Measurements from ENCODE around the gene FOXJ3. TPM values are rescaled to one million over a fixed set of nuclear protein-coding genes. Genes with fewer than 3 reads are reported as not detected.
"Not testable (repeated sequence)": the region's sequence is repeated elsewhere in the genome, so short reads cannot be mapped to it uniquely, and the experiment has no call there.

FOXJ3 gene
- total RNA-seq, 1 donor from 2014 or later = 50.1 TPM

DNA sequence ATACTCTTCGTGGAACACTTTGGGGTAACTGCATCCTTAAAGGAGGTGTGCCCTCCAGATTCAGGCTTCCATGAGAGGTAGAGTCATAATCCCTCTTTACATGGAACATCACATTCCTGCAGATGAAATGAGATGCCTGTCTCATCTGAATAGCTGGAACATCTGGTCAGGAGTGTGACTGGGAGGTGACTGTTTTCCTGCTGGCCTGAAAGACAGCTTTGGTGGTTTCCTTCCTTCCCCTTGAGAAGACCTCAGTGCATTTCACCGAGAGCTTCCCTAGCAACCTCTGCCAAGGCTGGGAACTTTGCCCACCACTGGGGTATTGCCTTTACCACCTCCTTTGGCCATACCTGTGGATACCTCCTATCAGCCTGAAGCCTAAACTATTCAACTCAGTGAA is 123.8 kb downstream of the FOXJ3 start:
- Mint-ChIP-seq H3K36me3 (ENCODE audit: low read depth) (peaks cover 43% of the 10 kb centered on the region), H3K9me3 (peaks cover 35% of the 10 kb centered on the region), H3K4me3 (no peak overlapping the region), H3K27me3 (ENCODE audit: insufficient read depth) (no peaks in the 10 kb centered on the region), H3K27ac (no peak overlapping the region), H3K4me1 (ENCODE audit: low read depth) (peaks cover 12% of the 10 kb centered on the region)
- DNase-seq (ENCODE audit: low spot score) = no peak
- intact Hi-C loops (cut with micrococcal nuclease) = no loop called here

DNA sequence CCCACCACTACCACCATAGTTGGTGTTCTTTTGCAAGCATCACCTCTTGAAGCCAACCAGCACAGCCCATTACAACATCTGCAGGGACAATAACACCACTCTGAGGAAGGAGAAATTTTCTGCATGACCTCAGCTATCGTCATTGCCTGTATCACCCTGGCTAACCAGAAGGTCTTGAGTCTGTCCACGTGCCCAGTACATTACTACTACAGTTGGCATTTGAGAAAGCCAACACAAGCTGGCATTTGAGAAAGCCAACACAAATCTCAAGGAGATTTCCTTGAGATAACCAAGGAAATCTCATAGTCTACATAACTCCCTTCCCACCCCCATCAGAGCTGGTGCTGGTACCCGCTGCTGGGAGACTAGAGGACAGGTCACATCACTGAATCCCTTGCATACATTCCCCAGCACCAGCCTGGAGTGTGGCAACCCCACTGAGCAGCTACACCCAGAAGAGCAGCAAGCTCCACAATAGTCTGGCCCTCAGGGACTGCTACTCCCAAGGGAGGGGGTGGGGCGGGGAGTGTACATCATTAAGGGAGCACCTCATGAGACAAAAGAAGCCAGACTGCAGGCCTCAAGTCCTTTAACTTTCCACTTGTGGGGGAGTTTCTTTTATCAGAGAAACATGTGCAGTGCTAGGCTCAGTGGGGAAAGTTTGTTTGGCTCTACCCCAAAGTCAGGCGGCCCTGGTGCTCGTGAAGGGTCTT is 124.5 kb downstream of the FOXJ3 start:
- Mint-ChIP-seq H3K9me3 (peaks cover 34% of the 10 kb centered on the region), H3K36me3 (ENCODE audit: low read depth) (peaks cover 46% of the 10 kb centered on the region), H3K4me3 (no peak overlapping the region), H3K27me3 (ENCODE audit: insufficient read depth) (no peaks in the 10 kb centered on the region), H3K27ac (no peak overlapping the region), H3K4me1 (ENCODE audit: low read depth) (peaks cover 12% of the 10 kb centered on the region)
- DNase-seq (ENCODE audit: low spot score) = no peak
- intact Hi-C loops (cut with micrococcal nuclease) = no loop called here

DNA sequence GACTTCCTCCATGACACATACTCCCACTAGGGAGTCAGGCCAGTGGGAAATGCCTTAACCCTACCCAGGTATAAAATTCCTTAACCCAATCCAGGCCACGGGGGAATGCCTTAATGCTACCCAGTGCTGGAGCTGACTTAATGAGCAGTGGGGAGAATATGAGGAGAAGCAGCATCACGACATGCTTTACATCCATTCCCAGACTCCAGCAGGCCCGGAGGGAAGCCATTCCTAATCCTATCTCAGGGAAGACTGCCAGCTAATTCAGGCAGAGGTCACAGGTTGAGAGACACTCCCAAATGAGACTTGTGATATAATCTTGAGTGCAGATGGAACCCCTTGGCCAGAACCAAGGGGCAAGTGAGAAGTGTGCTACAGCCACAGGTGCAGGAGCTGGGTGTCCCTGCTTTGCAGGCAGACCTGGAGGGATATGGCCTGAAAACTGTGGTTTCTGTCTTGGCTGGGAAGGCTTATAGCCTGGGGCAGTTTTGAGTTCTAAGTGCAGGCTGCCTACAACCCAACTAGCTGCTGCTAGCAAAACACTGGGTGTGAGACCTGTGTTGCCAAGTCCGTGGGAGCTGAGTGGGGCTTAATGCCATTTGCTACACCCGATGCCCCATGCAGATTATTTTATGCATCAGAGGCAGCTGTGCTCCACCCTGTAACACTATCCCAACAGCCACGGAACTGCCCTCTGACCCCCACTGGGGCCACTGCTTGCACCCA is 125.3 kb downstream of the FOXJ3 start:
- no peak for DNase-seq (ENCODE audit: low spot score)
- H3K9me3 Mint-ChIP-seq = peaks cover 32% of the 10 kb centered on the region
- H3K4me3 Mint-ChIP-seq = no peak overlapping the region
- intact Hi-C loops (cut with micrococcal nuclease) = no loop called here
- H3K27me3 Mint-ChIP-seq (ENCODE audit: insufficient read depth) = no peaks in the 10 kb centered on the region
- H3K27ac Mint-ChIP-seq = no peak overlapping the region
- H3K36me3 Mint-ChIP-seq (ENCODE audit: low read depth) = peaks cover 49% of the 10 kb centered on the region
- H3K4me1 Mint-ChIP-seq (ENCODE audit: low read depth) = peaks cover 11% of the 10 kb centered on the region

DNA sequence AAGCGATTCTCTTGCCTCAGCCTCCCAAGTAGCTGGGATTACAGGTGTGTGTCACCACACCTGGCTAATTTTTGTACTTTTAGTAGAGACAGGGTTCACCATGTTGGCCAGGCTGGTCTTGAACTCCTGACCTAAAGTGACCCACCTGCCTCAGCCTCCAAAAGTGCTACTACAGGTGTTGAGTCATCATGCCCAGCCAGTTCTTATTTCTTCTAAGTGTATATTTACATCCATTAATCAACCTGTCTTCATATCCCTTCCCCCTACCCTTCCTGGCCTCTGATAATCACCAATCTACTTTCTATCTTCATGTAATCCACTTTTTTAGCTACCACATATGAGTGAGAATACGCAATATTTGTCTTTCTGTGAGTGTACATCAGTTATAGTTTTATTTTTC is 128.1 kb downstream of the FOXJ3 start:
- Mint-ChIP-seq H3K9me3 (peaks cover 27% of the 10 kb centered on the region), H3K36me3 (ENCODE audit: low read depth) (peaks cover 49% of the 10 kb centered on the region)
- H3K4me1 Mint-ChIP-seq (ENCODE audit: low read depth); DNase-seq (ENCODE audit: low spot score); H3K27ac Mint-ChIP-seq; intact Hi-C loops (cut with micrococcal nuclease); H3K4me3 Mint-ChIP-seq; H3K27me3 Mint-ChIP-seq (ENCODE audit: insufficient read depth): not testable (repeated sequence)

DNA sequence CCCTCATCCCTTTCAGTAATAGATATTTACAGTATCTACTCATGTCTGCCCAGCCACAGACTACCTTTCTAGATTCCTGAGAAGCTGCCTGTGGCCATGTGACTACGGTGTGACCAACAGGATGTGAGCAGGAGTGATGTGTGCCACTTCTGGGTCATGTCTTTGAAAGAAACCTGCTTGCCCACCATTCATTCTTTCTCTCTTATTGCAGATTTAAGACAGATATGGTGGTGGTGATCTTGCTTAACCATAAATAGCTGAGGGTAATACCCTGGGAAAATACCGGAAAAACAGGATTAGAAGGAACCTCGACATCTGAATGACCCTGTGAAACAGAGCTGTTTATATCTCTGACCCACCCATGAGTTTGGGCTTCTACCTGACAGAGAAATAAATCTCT is 128.9 kb downstream of the FOXJ3 start:
- Mint-ChIP-seq H3K27me3 (ENCODE audit: insufficient read depth) (no peaks in the 10 kb centered on the region), H3K36me3 (ENCODE audit: low read depth) (peaks cover 48% of the 10 kb centered on the region), H3K4me3 (no peak overlapping the region), H3K9me3 (peaks cover 29% of the 10 kb centered on the region), H3K4me1 (ENCODE audit: low read depth) (no peaks in the 10 kb centered on the region), H3K27ac (no peak overlapping the region)
- no peak for DNase-seq (ENCODE audit: low spot score)
- intact Hi-C loops (cut with micrococcal nuclease) = no loop called here

DNA sequence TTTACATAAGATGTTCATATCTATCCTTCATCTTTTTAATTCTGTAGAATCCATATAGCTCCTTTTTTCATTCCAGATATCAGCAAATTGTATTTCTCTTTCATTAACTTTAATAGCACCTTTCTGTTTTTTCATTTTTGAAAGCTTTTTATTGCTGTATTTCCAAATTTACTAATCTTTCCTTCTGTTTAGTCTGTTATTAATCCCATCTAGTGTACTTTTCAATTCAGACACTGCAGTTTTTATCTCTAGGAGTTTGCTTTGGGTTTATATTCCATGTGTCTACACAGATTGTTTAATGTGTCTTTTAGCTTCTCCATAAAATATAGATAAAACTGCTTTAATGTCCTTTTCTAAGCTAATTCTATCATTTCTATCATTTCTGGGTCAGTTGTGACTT is 133.0 kb downstream of the FOXJ3 start:
- intact Hi-C loops (cut with micrococcal nuclease) = no loop called here
- Mint-ChIP-seq H3K9me3 (peaks cover 22% of the 10 kb centered on the region), H3K36me3 (ENCODE audit: low read depth) (peaks cover 45% of the 10 kb centered on the region), H3K27me3 (ENCODE audit: insufficient read depth) (no peaks in the 10 kb centered on the region), H3K4me3 (no peak overlapping the region), H3K27ac (no peak overlapping the region), H3K4me1 (ENCODE audit: low read depth) (no peaks in the 10 kb centered on the region)
- DNase-seq (ENCODE audit: low spot score) = no peak

DNA sequence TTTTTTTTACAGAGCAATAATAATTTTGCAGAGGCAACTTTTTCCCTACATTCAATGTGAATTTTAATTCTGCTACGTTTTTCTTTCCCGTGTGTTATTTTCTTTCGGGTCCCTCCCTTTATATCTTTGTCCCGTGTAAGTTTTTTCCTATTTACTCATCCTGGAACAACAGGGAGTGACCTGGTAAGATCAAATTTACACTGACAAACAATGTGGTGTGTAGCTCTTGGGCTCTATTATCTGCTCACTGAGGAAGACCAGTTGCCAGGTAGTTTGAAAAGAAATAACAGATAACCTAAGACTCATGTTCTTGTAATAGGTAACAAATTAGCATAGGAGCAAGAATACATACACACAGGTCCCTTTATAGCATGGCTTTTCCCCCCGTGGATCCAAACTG is 136.8 kb downstream of the FOXJ3 start:
- Mint-ChIP-seq H3K9me3 (peaks cover 13% of the 10 kb centered on the region), H3K27me3 (ENCODE audit: insufficient read depth) (no peaks in the 10 kb centered on the region), H3K27ac (no peak overlapping the region), H3K36me3 (ENCODE audit: low read depth) (peaks cover 26% of the 10 kb centered on the region), H3K4me3 (no peak overlapping the region), H3K4me1 (ENCODE audit: low read depth) (no peaks in the 10 kb centered on the region)
- intact Hi-C loops (cut with micrococcal nuclease) = no loop called here
- no peak for DNase-seq (ENCODE audit: low spot score)

DNA sequence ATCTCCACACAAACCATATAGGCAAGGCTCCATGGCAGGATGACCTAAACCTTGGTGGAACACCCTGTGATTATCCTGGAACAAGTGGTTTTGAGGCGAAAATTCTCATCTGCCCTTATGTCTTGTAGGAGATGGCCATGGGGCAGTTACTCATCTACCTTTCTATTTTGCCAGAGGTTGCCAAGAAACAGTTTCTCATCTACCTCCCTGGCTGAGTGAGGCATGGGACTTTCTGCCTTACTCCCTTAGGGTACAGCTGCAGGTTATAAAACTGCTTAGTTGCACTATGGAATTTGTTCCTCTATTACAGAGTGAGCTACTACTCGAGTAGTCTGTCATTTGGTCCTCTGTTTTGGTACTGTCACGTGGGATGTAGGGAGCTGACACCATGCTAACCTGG is 139.2 kb downstream of the FOXJ3 start:
- intact Hi-C loops (cut with micrococcal nuclease) = no loop called here
- Mint-ChIP-seq H3K9me3 (no peaks in the 10 kb centered on the region), H3K27ac (no peak overlapping the region), H3K27me3 (ENCODE audit: insufficient read depth) (no peaks in the 10 kb centered on the region), H3K36me3 (ENCODE audit: low read depth) (peaks cover 18% of the 10 kb centered on the region), H3K4me1 (ENCODE audit: low read depth) (no peaks in the 10 kb centered on the region), H3K4me3 (no peak overlapping the region)
- no peak for DNase-seq (ENCODE audit: low spot score)

DNA sequence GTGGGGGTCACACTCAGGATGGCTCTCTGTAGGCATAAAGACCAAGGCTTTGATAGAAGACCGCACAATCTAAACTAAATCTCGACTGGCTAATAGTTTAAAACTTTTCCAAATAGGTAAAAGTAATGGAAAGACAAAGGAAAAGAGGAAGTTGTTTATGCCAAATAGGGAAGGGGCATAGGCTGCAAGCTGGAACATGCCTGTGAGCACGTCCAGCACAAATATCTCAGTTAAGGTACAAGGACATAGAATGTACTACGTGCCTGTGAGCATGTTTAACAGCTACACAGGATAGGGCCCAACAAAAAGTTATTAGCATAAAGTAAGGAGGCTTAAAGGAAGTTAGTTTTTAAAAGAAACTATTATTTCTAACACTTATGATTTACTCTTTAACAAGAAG is 142.9 kb downstream of the FOXJ3 start:
- Mint-ChIP-seq H3K36me3 (ENCODE audit: low read depth) (peaks cover 25% of the 10 kb centered on the region), H3K9me3 (no peaks in the 10 kb centered on the region), H3K4me1 (ENCODE audit: low read depth) (no peaks in the 10 kb centered on the region), H3K27me3 (ENCODE audit: insufficient read depth) (no peaks in the 10 kb centered on the region), H3K4me3 (no peak overlapping the region), H3K27ac (no peak overlapping the region)
- DNase-seq (ENCODE audit: low spot score) = no peak
- intact Hi-C loops (cut with micrococcal nuclease) = no loop called here

DNA sequence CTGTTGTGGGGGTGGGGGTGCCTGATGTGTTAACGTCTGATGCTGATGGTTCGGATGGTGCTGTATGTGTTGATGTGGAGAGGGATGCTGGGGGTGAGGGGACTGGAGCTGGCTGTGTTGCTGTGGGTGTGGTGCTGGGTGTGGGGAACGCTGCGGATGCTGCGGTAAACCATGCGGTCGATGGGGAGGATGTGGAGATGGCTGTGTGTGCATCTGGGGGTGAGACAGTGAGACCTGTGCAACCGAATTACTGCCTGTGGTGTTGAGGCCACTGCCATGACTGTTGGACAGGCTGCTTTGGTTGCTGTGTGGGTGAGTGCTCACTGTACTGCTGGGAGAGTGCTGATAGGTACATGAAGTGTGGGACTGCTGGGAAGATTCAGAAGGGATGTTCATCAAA is 143.7 kb downstream of the FOXJ3 start:
- Mint-ChIP-seq H3K27me3 (ENCODE audit: insufficient read depth) (no peaks in the 10 kb centered on the region), H3K9me3 (no peaks in the 10 kb centered on the region), H3K4me1 (ENCODE audit: low read depth) (peaks cover under 1% of the 10 kb centered on the region), H3K27ac (no peak overlapping the region), H3K36me3 (ENCODE audit: low read depth) (peaks cover 25% of the 10 kb centered on the region), H3K4me3 (no peak overlapping the region)
- intact Hi-C loops (cut with micrococcal nuclease) = no loop called here
- DNase-seq (ENCODE audit: low spot score) = no peak

DNA sequence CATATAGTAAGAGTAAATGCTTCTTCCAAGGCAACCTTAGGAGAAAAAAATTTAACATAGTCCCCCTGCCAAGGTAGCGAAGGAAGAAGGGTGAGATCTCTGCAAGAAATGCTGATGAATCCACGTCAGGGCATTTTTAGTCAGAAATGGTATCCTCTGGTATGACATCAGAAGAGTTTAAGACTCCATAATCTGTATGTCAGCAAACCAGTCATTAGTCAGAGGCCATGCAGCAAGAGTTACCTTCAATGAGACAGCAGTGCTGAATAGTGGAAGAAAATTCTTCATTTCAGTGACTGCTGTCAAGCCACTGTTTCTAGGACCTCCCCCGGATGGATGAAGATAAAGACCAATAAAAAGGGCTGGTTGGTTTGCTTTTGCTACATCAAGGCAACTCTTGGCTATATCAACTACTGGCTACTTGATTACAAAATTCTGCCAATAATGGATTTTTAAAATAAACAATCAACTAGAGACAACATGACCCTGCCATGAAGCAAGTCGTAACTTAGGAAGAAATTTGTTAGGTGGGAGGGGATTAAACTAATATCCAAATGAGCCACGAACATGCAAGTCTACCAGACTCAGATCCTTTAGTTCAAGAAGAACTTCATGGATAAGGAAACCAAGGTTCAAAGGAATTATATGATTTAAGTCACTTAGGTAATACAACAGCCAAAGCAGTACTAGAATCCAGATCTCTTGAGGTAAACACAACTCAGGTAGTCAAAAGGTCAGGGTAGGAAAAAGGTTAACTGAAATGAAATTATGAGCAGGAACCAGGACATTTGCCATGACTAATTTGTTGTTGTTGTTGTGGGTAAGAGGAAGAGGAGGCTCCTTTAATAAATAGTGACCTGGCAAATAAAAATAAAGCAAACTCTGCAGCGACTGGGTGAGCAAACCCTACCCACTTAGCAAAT is 144.8 kb downstream of the FOXJ3 start:
- peaks cover 6% of the 10 kb centered on the region for H3K4me1 Mint-ChIP-seq (ENCODE audit: low read depth)
- no peak overlapping the region for H3K4me3 Mint-ChIP-seq
- H3K27ac Mint-ChIP-seq = no peak overlapping the region
- peaks cover 30% of the 10 kb centered on the region for H3K36me3 Mint-ChIP-seq (ENCODE audit: low read depth)
- H3K9me3 Mint-ChIP-seq = no peaks in the 10 kb centered on the region
- no peaks in the 10 kb centered on the region for H3K27me3 Mint-ChIP-seq (ENCODE audit: insufficient read depth)
- DNase-seq (ENCODE audit: low spot score) = no peak
- intact Hi-C loops (cut with micrococcal nuclease) = no loop called here

DNA sequence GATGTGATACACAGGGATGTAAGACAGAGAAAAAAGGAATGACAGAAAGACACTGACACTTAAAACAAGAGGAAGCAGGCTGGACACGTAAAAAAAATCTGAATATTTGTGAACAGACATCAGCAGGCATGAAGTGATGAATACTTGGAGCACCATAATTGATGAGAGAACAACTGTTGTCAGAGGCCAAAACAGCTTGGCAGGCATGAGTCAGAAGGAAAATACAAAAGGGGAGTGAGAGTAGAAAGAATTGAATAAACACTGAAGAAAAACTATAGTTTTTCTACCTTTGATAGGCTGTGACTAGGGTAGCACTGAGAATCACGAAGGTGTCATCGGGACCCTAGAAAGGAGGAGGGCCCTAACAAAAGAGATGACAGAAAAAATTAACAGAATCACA is 148.9 kb downstream of the FOXJ3 start:
- H3K36me3 Mint-ChIP-seq (ENCODE audit: low read depth) = peaks cover 32% of the 10 kb centered on the region
- intact Hi-C loops (cut with micrococcal nuclease) = no loop called here
- DNase-seq (ENCODE audit: low spot score) = no peak
- peaks cover 6% of the 10 kb centered on the region for H3K4me1 Mint-ChIP-seq (ENCODE audit: low read depth)
- H3K9me3 Mint-ChIP-seq = no peaks in the 10 kb centered on the region
- no peak overlapping the region for H3K4me3 Mint-ChIP-seq
- no peak overlapping the region for H3K27ac Mint-ChIP-seq
- no peaks in the 10 kb centered on the region for H3K27me3 Mint-ChIP-seq (ENCODE audit: insufficient read depth)

DNA sequence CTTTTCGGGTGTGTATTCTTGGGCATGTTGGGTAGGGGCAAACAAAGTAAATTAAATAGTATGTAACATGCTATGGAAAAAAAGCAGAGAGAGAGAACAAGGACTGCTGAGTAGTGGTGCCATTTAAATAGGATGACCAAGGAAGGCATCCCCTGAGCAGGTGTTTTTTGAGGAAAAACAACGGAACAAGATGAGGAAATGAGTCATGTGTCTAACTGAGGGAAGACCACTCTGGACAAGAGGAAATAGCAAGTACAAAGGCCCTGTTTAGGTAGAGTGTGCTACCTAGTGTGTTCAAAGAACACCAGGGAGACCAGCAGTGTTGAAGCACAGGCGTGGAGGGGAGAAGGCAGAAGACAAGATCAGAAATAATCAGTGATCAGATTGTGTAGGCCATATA is 150.4 kb downstream of the FOXJ3 start:
- peaks cover 6% of the 10 kb centered on the region for H3K4me1 Mint-ChIP-seq (ENCODE audit: low read depth)
- H3K36me3 Mint-ChIP-seq (ENCODE audit: low read depth) = peaks cover 23% of the 10 kb centered on the region
- H3K27me3 Mint-ChIP-seq (ENCODE audit: insufficient read depth) = no peaks in the 10 kb centered on the region
- no peak overlapping the region for H3K4me3 Mint-ChIP-seq
- intact Hi-C loops (cut with micrococcal nuclease) = no loop called here
- no peak for DNase-seq (ENCODE audit: low spot score)
- H3K9me3 Mint-ChIP-seq = no peaks in the 10 kb centered on the region
- H3K27ac Mint-ChIP-seq = no peak overlapping the region
